ENCODE measurements around the gene ARID1A.
"Not testable (repeated sequence)": the region's sequence is repeated elsewhere in the genome, so short reads cannot be mapped to it uniquely, and the experiment has no call there.

ARID1A gene

DNA sequence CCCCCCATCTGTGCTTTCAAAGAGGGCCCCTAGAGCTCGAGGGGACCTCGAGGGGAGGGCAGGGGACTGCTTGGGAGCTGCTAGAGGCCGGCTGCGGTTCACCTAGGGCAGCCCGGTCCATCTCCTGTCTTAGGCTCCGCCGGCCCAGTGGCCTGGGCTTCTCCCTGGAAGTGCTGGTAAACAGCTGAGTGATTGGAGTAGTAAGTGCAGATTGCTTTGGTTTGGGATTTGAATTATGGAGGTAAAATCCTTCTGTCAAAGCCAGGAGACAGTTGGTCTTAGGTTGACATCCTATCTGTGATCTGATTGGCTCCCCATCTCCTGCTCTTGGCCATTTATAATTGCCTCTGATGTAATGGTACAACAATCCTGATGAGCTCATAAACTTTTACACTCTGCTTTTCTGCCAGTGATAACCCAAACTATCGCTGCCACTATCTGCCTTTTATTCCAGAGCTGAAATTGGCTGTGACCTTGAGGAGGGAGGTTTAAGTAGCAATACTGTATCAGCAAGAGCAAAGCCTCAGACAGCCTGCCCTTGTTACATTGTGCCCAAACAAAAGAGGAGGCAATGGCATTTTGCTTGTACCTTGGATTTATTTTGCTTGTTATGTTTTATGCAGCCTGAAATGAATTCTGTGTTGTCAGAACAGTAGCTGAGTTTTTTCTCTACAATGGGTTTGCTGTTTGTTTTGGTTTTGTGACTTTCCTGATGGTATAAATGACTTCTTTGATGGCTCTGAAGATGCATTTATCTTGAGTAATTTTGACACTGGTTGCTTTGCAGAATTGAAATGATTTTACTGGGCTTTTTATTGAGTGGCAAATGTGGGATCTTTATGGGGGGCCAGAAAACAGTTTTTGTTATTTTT is 2.4 kb downstream of the ARID1A start:
- peak; percentile 96 for DNase-seq

GRCh38 chr1:26700711-26701110 is 4.9 kb downstream of the ARID1A start:
- DNase-seq: peak; percentile 38

- peak; percentile 36 for DNase-seq
Observed at GRCh38 chr1:26701266-26701994, 5.6 kb downstream of the ARID1A start.

DNA sequence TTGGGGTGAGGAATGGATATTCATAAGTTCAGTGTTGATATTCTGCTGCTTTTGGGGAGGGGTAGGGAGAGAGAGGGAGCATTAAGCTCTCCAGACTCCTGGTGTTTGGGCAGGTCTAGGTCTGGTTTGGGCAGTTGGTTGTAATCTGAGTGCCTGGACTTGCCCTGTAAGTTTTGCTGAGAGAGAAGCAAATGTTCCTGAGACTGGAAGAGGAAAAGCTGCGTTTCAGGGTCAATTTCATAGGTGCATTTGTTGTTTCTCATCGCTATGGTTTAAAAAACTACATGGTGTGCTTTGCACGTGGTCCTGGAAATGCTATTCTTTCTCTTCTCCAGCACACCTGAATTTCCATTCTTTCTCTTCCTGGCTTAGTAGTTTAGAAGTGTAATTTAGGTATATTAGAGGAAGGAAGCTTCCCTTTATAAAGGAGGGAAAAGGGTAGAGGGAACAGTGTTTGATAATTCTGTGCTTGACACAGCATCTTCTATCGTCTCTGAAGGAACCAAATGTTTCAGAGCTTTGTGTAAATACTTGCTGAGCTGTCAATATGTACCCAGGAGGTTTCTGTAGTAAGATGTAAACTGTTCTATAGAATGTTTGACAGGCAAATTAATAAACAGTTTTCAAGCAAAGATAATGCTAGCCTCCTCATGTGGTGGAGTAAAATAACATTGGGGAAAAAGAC is 6.3 kb downstream of the ARID1A start:
- no peak for DNase-seq

GRCh38 chr1:26702680-26703038 is 6.8 kb downstream of the ARID1A start:
- DNase-seq: no peak

GRCh38 chr1:26703478-26703877 is 7.7 kb downstream of the ARID1A start:
- peak; percentile 30 for DNase-seq

DNA sequence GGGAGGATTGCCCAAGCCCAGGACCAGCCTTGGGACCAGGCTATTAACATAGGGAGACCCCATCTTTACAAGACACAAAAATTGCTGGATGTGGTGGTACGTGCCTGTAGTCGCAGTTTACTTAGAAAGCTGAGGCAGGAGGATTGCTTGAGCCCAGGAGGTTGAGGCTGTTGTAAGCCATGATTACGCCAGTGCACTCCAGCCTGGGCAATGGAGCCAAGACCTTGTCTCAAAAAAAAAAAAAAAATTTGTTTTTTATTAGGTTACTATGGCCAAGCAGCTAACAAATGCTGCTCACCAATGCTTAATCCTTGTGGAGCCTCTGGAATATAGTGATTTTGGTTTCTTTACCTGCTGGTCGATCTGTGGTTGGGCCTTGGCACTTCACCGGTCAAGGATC is 8.8 kb downstream of the ARID1A start:
- no peak for DNase-seq

- not testable (repeated sequence) for DNase-seq
Observed at GRCh38 chr1:26705227-26705626, 9.4 kb downstream of the ARID1A start.

- DNase-seq: peak; percentile 95
Observed at GRCh38 chr1:26705788-26706311, 10.0 kb downstream of the ARID1A start.

DNA sequence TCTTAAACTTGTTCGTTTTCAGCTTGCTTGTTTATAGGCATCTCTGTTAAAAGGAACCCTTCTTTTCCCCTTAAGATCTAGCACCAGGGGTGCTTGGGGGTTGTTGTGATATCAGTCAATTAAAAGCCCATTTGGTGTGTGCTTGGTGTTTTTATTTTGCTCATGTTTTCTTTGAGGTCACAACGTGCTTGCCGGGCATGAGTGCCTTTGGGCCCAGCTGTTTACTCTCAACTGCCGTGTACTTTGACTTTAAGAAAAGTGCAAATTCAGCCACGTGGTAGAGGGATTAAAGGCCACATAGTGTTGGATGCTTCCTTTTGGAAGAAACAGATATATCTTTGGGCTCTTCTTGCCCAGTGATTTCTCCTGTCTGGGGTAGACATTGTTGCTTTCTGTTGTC is 10.5 kb downstream of the ARID1A start:
- no peak for DNase-seq

- no peak for DNase-seq
Observed at GRCh38 chr1:26710811-26711210, 15.0 kb downstream of the ARID1A start.

DNA sequence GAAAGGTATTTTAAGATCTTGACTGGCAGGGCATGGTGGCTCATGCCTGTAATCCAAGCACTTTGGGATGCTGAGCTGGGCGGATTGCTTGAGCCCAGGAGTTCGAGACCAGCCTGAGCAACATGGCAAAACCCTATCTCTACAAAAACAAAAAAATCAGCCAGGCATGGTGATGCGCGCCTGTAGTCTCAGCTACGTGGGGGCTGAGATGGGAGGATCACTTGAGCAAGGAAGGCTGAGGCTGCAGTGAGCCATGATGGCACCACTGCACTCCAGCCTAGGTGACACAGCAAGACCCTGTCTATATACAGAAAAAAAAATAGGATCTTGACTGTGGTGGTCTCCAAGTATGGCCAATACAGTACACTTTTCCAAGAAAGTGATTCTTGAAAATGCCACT is 16.0 kb downstream of the ARID1A start:
- no peak for DNase-seq

- no peak for DNase-seq
Observed at GRCh38 chr1:26717017-26717491, 21.2 kb downstream of the ARID1A start.

DNA sequence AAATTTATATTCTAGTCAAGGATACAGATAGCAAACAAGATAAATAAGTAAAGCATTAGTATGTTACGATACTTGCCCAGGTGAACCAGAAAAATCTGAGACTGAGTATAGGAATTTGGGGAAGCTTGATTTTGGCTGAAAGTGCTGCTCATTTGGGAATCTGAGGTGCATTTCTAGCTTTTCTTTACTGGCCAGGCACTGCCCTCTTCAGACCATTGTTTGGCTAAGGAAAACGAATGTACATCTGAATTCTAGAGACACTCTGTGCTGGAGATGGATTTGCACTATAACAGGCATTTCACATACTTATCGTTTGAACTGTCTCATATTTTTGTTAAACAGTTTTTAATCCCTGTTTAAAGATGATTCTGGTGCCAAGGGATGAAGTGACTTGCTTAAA is 23.4 kb downstream of the ARID1A start:
- no peak for DNase-seq

GRCh38 chr1:26721669-26722355 is 26.0 kb downstream of the ARID1A start:
- no peak for DNase-seq

- peak; percentile 99 for DNase-seq
Observed at GRCh38 chr1:26723013-26723991, 27.5 kb downstream of the ARID1A start.

GRCh38 chr1:26724118-26724517 is 28.3 kb downstream of the ARID1A start:
- DNase-seq: no peak

DNA sequence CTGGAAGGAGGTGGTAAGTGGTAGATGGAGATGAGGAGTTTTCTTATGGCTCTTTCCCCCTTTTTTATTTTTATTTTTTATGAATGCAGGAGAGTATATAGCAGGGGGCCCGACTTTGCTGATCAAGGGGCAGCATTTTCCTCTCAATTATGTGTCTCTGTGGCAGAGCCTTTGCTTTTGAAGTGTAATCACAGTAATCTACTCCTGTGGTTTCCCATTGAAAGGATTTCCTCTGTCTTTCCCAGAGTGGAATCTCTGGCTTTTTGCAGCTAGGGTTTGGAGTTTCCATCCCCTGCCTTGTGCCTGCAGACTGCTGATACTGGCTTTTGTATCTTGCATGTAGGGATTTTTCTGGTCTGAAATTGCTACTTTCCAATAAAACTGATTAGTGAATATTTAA is 29.1 kb downstream of the ARID1A start:
- DNase-seq: no peak

DNA sequence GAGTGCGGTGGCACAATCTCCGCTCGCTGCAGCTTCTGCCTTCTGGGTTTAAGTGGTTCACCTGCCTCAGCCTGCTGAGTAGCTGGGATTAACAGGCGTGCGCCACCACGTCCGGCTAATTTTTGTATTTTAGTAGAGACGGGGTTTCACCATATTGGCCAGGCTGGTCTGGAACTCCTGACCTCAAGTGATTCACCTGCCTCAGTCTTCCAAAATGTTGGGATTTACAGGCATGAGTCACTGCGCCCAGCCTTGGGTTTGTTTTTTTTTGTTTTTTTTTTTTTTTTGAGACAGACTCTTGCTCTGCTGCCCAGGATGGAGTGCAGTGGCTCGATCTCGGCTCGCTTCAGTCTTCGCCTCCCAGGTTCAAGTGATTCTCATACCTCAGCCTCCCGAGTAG is 30.1 kb downstream of the ARID1A start:
- peak; percentile 41 for DNase-seq

GRCh38 chr1:26726784-26727183 is 31.0 kb downstream of the ARID1A start:
- no peak for DNase-seq

DNA sequence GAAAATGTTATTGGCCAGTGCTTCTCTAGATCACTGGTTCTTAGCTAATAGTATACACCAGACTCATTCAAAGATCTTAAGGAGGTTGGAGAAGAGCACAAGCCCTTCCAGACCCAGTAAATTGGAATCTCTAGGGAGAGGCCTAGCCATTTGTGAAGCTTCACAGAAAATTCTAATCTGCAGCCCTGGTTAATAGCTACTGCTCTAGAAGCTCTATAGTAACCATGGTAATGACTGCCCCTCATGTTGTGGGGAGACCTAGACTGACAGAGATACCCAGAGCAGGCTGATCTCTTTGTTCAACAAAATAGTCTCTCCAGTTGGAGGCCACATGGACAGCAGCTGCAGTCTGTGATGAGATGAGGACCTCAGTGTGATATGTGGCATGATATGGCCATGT is 31.7 kb downstream of the ARID1A start:
- DNase-seq: no peak
